HepG2 (cell line): ENCODE data around the gene PLXNA1. TPM values are rescaled to one million over a fixed set of nuclear protein-coding genes. Genes with fewer than 3 reads are reported as not detected.

Source experiments
- CEBPB ChIP-seq: IDR thresholded peaks from 2 replicates; pipeline ENCODE4 v1.6.1; 2011; ENCODE audit warnings: low read depth, low read length, improper control_type of control experiment, borderline replicate concordance
- CREB3 ChIP-seq: sonication (generic); formaldehyde crosslinking; IDR thresholded peaks from 2 replicates; pipeline ENCODE4 v1.5.0; 2020; ENCODE audit warnings: missing genetic modification reagents
- DNMT3B ChIP-seq: conservative IDR thresholded peaks from 2 replicates; pipeline ENCODE4 v1.6.1; 2016; ENCODE audit warnings: missing biosample characterization, control low read depth
- DZIP1 ChIP-seq: sonication (generic); formaldehyde crosslinking; IDR thresholded peaks from 2 replicates; pipeline ENCODE4 v1.5.0; 2020; ENCODE audit warnings: mild to moderate bottlenecking, missing genetic modification reagents
- HIVEP1 ChIP-seq: sonication (generic); formaldehyde crosslinking; IDR thresholded peaks from 2 replicates; pipeline ENCODE4 v1.4.0; 2020; ENCODE audit warnings: mild to moderate bottlenecking, missing genetic modification reagents
- HMGXB4 ChIP-seq, 2 experiments: sonication (generic) in 1 of 2; formaldehyde crosslinking in 1 of 2; IDR thresholded peaks; 2 replicates each; pipeline versions ENCODE4 v1.4.0 to v1.6.1; 2018 to 2020; ENCODE audit warnings: missing genetic modification reagents in 2 of 2, borderline replicate concordance in 1 of 2, low read depth in 1 of 2, mild to moderate bottlenecking in 1 of 2, missing biosample characterization in 1 of 2
- MEIS1 ChIP-seq: sonication (generic); formaldehyde crosslinking; IDR thresholded peaks from 2 replicates; pipeline ENCODE4 v1.9.0; 2021; ENCODE audit warnings: mild to moderate bottlenecking, missing genetic modification reagents, moderate library complexity, borderline replicate concordance
- PATZ1 ChIP-seq: sonication (generic); formaldehyde crosslinking; IDR thresholded peaks from 2 replicates; pipeline ENCODE4 v1.4.0; 2020; ENCODE audit warnings: missing genetic modification reagents
- PAXIP1 ChIP-seq: sonication (generic); formaldehyde crosslinking; conservative IDR thresholded peaks from 2 replicates; pipeline ENCODE4 v1.4.0; 2020; ENCODE audit warnings: mild to moderate bottlenecking, missing genetic modification reagents, moderate library complexity
- PCBP2 ChIP-seq: fragments of 200-400 bp; formaldehyde crosslinking; optimal IDR thresholded peaks from 2 replicates; pipeline ENCODE3; 2018; ENCODE audit warnings: low read length, low read depth; ENCODE audit not compliant: poor library complexity, severe bottlenecking
- POGZ ChIP-seq: sonication (generic); formaldehyde crosslinking; IDR thresholded peaks from 2 replicates; pipeline ENCODE4 v1.4.0; 2020; ENCODE audit warnings: mild to moderate bottlenecking, missing genetic modification reagents
- POLR2A ChIP-seq, 2 experiments: IDR thresholded peaks; 2 replicates each; pipeline ENCODE4 v1.6.1; 2011; ENCODE audit warnings: low read depth in 2 of 2, low read length in 2 of 2, mild to moderate bottlenecking in 1 of 2, moderate library complexity in 1 of 2; ENCODE audit not compliant: insufficient read depth in 1 of 2
- ZBTB46 ChIP-seq: sonication (generic); formaldehyde crosslinking; IDR thresholded peaks from 2 replicates; pipeline ENCODE4 v1.4.0; 2020; ENCODE audit warnings: mild to moderate bottlenecking, missing genetic modification reagents, borderline replicate concordance
- ZNF207 ChIP-seq: fragments of 450-650 bp; IDR thresholded peaks from 2 replicates; pipeline ENCODE4 v1.6.1; 2016; ENCODE audit warnings: antibody characterized with exemption, borderline replicate concordance
- polyA plus RNA-seq, 8 experiments: library from polyadenylated mRNA; depleted of rRNA in 3 of 8; stranded (reverse) in 7 of 8; unstranded in 1 of 8; fragments of >200 nt; fragmentation: Illumina TruSeq in 4 of 8; extraction: Trizol in 4 of 8; gene quantifications; 2 replicates each; pipeline versions ENCODE4 v1.2.1 to v1.2.3, GENCODE V29; 2011 to 2016; ENCODE audit warnings: low read depth in 4 of 8, missing spikeins in 1 of 8, mixed read lengths in 1 of 8; ENCODE audit not compliant: insufficient read depth in 1 of 8
- total RNA-seq, 5 experiments: library from RNA; depleted of rRNA; stranded (reverse); fragments of >200 nt; fragmentation: Illumina TruSeq; extraction: Trizol; gene quantifications; 2 replicates each; pipeline ENCODE4 v1.2.3, GENCODE V29; 2016; ENCODE audit warnings: low read depth in 1 of 5

The PLXNA1 gene
- total and polyA plus RNA-seq, 2 of the 13 experiments (the other 11 are each of a cell fraction or from before 2014, with no cell fraction given): 16.6 to 18.2 TPM

GRCh38 chr3:126982471-126983175, at the start of gene PLXNA1 (continued):
- TF ChIP-seq PAXIP1 (CRISPR knock-in tag) (0 out of 2 replicates have a peak, but pooled peaks have one; percentile 27), CREB3 (CRISPR knock-in tag) (no peak), PCBP2 (no peak), ZBTB46 (0 out of 2 replicates have a peak, but pooled peaks have one; percentile 72), HMGXB4 (CRISPR knock-in tag; IDR thresholded peaks at IDR 0.05; ENCODE audit: borderline replicate concordance in 1 of 2, low read depth in 1 of 2) (peak; percentile 89 to 96; a peak in 3 of 4 replicates), HIVEP1 (CRISPR knock-in tag) (peak; percentile 62; the same call in 1 of the 2 replicates), MEIS1 (CRISPR knock-in tag) (peak; percentile 80), DNMT3B (CRISPR knock-in tag) (no peak), PATZ1 (CRISPR knock-in tag) (peak; percentile 30; the same call in 1 of the 2 replicates), POGZ (CRISPR knock-in tag) (peak; percentile 63), DZIP1 (CRISPR knock-in tag) (no peak), CEBPB (no peak), POLR2A (IDR thresholded peaks at IDR 0.05; ENCODE audit: insufficient read depth in 1 of 2, low read depth in 2 of 2, low read length in 2 of 2) (no peak), ZNF207 (no peak)
